HG02885 (cell line): ENCODE results near the gene POM121C.
"Not testable (repeated sequence)": the region's sequence is repeated elsewhere in the genome, so short reads cannot be mapped to it uniquely, and the experiment has no call there.

ENCODE experiments used
- ATAC-seq: cut with Tn5 transposase; IDR thresholded peaks from one replicate; pipeline ENCODE4 v1.9.1; 2021; ENCODE audit warnings: mild to moderate bottlenecking; ENCODE audit not compliant: unreplicated experiment, poor library complexity

POM121C gene

GRCh38 chr7:75439000-75439399, 47.1 kb downstream of the POM121C start:
- ATAC-seq, result not testable (repeated sequence)

DNA sequence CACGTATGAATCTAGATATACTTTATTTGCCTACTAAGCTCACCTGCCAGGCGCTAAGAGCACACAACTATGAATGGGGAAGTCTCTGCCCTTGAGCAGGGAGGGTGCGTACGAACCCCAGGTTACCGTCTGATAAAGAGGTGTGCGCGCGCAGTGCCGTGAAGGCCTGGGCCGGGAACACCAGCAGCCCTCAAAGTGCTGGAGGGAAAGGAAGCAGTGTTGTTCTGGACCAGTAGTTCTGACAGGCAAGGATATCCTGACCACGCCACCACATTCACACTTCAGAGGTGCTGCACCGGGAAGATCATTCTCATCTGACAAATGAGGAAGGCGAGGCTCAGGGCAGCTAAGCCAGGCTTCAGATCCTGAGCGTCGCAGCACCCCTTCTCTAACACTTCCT, 62.6 kb downstream of the POM121C start:
- ATAC-seq, result not testable (repeated sequence)

DNA sequence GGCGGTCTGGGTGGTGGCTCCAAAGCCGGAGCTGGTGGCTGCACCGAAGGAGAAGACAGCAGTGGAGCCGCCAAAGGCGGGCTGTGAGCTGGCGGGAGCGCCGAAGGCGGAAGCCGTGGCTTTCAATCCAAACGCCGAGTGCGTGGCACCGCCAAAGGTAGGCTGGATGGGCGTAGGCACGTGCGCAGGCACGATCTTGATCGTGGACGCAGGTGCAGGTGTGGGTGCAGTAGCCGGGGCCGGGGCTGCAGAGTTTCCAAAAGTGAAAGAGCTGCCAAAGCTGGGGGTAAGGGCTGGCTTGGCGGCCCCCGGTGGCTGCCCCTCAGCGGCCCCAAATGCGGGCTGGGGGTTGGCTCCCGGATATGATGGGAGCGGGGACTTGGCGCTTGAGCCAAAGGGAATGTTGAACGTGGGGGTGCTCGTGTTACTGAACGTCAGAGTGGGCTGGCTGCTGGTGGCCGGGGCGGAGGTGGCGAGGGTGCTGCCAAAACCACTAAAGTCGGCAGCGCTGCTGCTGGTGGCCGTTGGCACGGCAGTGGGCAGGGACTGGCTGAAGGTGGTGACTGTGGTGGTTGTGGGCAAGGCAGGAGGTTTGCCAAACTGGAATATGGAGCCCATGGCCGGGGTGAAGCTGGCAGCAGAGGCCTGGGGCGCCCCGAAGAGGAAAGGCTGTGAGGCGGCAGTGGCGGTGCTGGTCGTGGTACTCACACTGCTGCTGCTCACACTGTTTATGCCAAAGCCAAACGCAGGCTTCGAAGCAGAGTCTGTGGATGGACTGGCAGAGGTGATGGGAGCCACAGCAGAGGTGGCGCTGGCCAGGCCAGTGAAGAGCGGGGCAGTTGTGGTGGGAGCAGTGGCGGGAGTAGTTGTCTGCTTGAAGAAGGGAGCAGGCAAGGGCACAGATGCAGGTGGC, 64.0 kb downstream of the POM121C start:
- ATAC-seq, result not testable (repeated sequence)

GRCh38 chr7:75420152-75420551, 65.9 kb downstream of the POM121C start:
- not testable (repeated sequence) for ATAC-seq

GRCh38 chr7:75419693-75420092, 66.4 kb downstream of the POM121C start:
- ATAC-seq, result not testable (repeated sequence)

DNA sequence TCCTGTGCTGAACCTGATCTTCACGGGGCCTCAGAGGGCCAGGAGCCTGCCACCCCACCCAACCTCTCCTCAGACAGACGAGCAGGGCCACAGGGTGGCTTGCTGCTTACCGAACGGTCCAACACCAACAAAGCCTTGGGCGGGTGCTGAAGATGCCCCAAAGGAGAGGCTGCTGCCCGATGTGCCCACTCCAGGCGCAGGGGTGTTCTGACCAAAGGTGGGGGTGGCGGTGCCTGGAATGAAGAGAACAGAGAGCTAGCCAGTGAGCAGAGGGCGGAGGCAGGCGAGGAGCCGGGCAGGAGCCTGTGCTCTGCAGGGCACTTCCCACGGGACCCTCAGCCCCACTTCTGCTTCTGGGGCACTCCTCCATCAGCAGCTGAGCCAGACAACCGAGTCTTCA, 66.9 kb downstream of the POM121C start:
- not testable (repeated sequence) for ATAC-seq

GRCh38 chr7:75418292-75418858, 67.7 kb downstream of the POM121C start:
- not testable (repeated sequence) for ATAC-seq

- ATAC-seq, result not testable (repeated sequence)
Measured at GRCh38 chr7:75416787-75417186, 69.3 kb downstream of the POM121C start.

DNA sequence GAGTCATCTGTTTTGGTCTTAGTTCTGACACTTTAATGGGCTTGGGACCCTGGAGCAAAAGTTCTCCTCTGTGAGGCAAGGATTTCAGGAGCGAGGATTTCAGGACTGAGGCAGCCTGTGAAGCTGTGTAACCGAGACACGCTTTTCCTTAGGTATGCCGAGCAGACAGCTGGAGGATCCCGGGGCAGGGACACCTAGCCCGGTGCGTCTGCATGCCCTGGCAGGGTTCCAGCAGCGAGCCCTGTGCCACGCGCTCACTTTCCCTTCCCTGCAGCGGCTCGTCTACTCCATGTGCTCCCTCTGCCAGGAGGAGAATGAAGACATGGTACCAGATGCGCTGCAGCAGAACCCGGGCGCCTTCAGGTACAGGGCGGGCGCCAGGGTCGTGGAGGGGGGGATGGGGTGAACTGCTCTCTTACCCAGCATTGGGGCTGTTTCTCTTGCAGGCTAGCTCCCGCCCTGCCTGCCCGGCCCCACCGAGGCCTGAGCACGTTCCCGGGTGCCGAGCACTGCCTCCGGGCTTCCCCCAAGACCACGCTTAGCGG, 70.2 kb downstream of the POM121C start:
- ATAC-seq, result not testable (repeated sequence)

- ATAC-seq, result not testable (repeated sequence)
Measured at GRCh38 chr7:75415428-75415817, 70.7 kb downstream of the POM121C start.

GRCh38 chr7:75414708-75415427, 71.2 kb downstream of the POM121C start:
- ATAC-seq, result not testable (repeated sequence)

DNA sequence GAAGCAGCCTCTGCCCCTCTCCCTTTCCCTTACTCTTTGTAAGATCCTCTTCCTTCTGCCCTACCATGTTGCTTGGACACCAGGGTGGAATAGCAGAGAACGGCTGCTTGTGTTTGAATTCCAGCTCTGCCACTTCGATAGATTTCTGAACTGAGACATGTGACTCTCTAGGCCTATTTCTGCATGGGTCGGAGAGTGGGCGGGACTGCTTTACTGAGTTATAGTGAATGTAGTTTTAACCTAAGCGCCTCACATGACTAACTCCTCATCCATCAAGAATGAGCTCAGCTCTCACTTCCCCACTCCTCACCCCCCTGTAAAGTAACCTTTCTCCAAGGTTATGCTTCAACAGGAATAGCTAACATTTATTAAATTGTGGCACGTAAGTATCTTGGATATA, 71.9 kb downstream of the POM121C start:
- ATAC-seq, result not testable (repeated sequence)

DNA sequence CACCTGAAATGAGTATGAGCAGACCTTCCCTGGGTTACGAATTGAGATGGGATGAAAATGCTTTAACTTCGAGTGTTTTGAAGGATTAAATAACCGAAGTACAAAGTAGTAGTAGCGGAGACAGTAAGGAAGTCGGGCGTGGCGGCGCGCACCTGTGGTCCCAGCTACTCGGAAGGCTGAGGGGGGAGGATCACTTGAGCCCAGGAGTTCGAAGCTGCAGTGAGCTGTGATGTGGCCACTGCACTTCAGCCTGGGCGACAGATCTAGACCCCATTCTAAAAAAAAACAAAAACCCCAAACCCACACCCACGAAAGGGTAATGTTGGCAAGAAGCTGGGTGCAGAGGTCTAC, 75.3 kb downstream of the POM121C start:
- not testable (repeated sequence) for ATAC-seq

DNA sequence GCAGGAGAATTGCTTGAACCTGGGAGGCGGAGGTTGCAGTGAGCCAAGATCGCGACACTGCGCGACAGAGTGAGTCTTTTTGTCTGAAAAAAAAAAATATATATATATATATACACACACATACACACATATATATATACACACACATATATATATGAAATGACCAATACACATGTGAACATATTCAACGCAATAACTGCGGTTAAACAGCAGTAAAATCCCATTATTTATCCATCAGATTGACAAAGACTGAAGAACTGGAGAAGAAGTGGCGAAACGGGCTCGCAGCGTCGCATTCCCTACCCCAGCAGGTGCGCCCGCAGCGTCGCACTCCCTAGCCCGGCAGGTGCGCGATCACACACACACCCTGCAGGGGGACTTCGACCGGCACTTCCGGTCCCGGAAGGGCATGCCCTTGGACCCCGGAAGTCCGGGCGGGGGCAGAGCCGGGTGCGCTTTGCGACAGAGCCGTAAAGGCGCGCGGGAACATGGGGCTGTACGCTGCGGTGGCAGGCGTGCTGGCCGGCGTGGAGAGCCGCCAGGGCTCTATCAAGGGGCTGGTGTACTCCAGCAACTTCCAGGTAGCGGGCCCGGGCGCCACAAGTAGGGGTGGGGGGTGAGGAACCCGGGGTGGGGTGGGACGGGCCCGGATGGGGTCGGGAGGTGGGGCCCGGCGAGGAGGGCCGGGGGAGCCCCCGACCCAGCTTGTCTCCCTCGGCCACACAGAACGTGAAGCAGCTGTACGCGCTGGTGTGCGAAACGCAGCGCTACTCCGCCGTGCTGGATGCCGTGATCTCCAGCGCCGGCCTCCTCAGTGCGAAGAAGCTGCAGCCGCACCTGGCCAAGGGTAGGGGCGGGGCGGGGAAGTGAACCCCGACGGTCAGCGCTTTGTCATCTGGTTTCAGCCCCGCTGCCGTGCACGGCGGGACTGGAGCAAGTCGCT, 75.9 kb downstream of the POM121C start:
- peak; percentile 91 for ATAC-seq

- not testable (repeated sequence) for ATAC-seq
Measured at GRCh38 chr7:75404663-75405062, 81.4 kb downstream of the POM121C start.

DNA sequence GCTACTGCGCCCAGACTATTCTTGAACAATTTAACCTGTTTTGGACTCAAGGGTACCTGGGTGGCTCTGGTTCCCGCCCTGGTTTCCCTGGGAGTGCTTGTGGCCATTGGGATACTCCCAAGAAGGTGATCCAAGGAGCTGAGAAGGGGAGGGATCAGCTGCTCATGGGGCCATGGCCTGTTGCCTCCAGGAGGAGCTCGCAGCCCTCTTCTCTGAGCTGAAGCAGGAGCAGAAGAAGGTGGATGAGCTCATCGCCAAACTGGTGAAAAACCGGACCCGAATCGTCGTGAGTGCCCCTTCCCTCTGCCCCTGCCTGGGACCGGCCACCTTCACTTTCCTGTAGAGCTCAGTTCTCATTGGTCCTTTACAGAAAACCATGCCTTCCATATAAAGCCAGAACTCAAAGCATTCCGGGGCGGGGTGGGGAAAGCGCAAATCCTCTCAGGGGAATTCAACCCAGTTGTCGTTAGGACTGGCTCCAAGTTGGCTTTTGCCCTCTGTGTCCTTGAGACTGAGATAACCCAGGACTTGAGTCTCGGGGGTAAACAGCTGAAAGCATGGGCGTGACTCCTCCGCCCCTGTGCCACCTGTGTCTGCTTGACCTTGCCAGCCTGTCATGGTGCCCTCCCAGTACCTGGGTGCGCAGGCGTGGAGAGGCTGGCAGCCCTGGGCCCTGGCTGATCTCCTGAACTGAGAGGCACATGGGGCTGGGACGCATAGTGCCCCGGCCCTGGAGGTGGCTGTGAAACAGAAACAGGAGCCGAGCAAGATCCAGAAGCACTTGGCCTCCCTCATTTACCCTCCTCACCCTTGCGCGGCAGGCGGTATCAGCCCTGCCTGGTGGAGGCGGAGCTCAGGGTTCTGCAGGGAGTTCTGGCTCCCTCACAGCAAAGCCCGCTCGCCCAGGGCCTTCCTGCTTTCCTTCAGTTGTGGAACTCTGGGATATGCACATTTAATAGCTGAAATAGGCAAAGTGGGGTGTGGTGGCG, 82.3 kb downstream of the POM121C start:
- ATAC-seq, result not testable (repeated sequence)

DNA sequence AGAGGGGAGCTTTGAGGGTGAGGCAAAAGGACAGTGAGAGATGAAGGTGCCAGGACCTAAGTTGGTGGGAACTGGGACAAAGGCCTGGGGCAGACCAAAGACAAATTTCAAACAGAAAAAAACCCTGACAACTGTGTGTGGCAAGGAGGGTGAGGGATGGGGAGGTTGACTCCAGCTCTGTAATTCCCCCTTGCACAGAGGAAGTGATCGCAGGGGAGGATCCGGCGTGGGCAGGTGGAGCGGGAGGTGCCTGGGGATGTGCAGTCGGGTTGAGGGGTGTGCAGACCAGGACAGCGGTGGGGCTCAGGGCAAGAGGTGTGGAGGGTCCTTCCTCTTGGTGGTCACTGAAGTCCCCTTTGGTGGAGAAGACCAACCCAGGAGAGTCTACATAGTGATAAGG, 85.5 kb downstream of the POM121C start:
- not testable (repeated sequence) for ATAC-seq
